HEK293T (cell line): ENCODE results near the gene MTCH2.
"Not testable (repeated sequence)": the region's sequence is repeated elsewhere in the genome, so short reads cannot be mapped to it uniquely, and the experiment has no call there.

Experiments used
- CTCF ChIA-PET: fragments of 350-600 bp; formaldehyde crosslinking; extraction: SDS; loops from one replicate; lab custom pipeline; 2021; ENCODE audit warnings: antibody characterized with exemption, inconsistent platforms; lab: Yijun Ruan, JAX
- POLR2A ChIA-PET: fragments of 350-600 bp; formaldehyde crosslinking; extraction: SDS; loops from one replicate; lab custom pipeline; 2020; ENCODE audit warnings: antibody characterized with exemption, inconsistent platforms; lab: Yijun Ruan, JAX
- DNase-seq: peaks from one replicate; pipeline ENCODE4 v3.0.0; 2012; ENCODE audit warnings: mixed read lengths; ENCODE audit errors: extremely low spot score
- ARNT ChIP-seq: fragments of 450-650 bp; IDR thresholded peaks from 2 replicates; pipeline ENCODE4 v1.6.1; 2017; ENCODE audit warnings: mild to moderate bottlenecking
- BHLHE40 ChIP-seq: fragments of 450-650 bp; IDR thresholded peaks from 2 replicates; pipeline ENCODE4 v1.6.1; 2016; ENCODE audit warnings: mild to moderate bottlenecking, moderate library complexity, borderline replicate concordance
- CTBP1 ChIP-seq: fragments of 450-650 bp; IDR thresholded peaks from 2 replicates; pipeline ENCODE4 v1.6.1; 2016; ENCODE audit warnings: borderline replicate concordance
- ELF4 ChIP-seq: fragments of 450-650 bp; IDR thresholded peaks from 2 replicates; pipeline ENCODE4 v1.6.1; 2017; ENCODE audit warnings: antibody characterized with exemption
- FOXA1 ChIP-seq: fragments of 450-650 bp; IDR thresholded peaks from 2 replicates; pipeline ENCODE4 v1.6.1; 2016; ENCODE audit warnings: mild to moderate bottlenecking
- FOXK2 ChIP-seq: fragments of 450-650 bp; IDR thresholded peaks from 2 replicates; pipeline ENCODE4 v1.6.1; 2016; ENCODE audit warnings: mild to moderate bottlenecking
- FOXM1 ChIP-seq: fragments of 450-650 bp; IDR thresholded peaks from 2 replicates; pipeline ENCODE4 v1.6.1; 2017; ENCODE audit warnings: mild to moderate bottlenecking, borderline replicate concordance
- HDGF ChIP-seq: fragments of 450-650 bp; IDR thresholded peaks from 2 replicates; pipeline ENCODE4 v1.6.1; 2017; ENCODE audit warnings: antibody characterized with exemption, borderline replicate concordance
- L3MBTL2 ChIP-seq: fragments of 450-650 bp; conservative IDR thresholded peaks from 2 replicates; pipeline ENCODE4 v1.6.1; 2016; ENCODE audit warnings: mild to moderate bottlenecking
- LEF1 ChIP-seq: fragments of 450-650 bp; IDR thresholded peaks from 2 replicates; pipeline ENCODE4 v1.6.1; 2017; ENCODE audit warnings: mild to moderate bottlenecking, borderline replicate concordance
- NFRKB ChIP-seq: fragments of 450-650 bp; IDR thresholded peaks from 2 replicates; pipeline ENCODE4 v1.6.1; 2016; ENCODE audit warnings: mild to moderate bottlenecking, moderate library complexity
- PKNOX1 ChIP-seq: fragments of 450-650 bp; IDR thresholded peaks from 2 replicates; pipeline ENCODE4 v1.6.1; 2016
- SP1 ChIP-seq: fragments of 450-650 bp; IDR thresholded peaks from 2 replicates; pipeline ENCODE4 v1.6.1; 2017
- SUZ12 ChIP-seq: fragments of 450-650 bp; IDR thresholded peaks from 2 replicates; pipeline ENCODE4 v1.6.1; 2016; ENCODE audit warnings: mild to moderate bottlenecking
- TARDBP ChIP-seq: fragments of 450-650 bp; IDR thresholded peaks from 2 replicates; pipeline ENCODE4 v1.6.1; 2016
- ZNF384 ChIP-seq: fragments of 450-650 bp; IDR thresholded peaks from 2 replicates; pipeline ENCODE4 v1.6.1; 2016

The MTCH2 gene

GRCh38 chr11:47645500-47645899, 3.1 kb upstream of the MTCH2 start:
- ChIA-PET CTCF (no interaction called here), POLR2A (no interaction called here)
- TF ChIP-seq LEF1, result no peak
- no peak for TF ChIP-seq SUZ12
- no peak for TF ChIP-seq ZNF384
- TF ChIP-seq BHLHE40, result no peak
- no peak for TF ChIP-seq L3MBTL2
- TF ChIP-seq FOXM1, result no peak
- no peak for TF ChIP-seq FOXK2
- no peak for TF ChIP-seq PKNOX1
- no peak for TF ChIP-seq ARNT
- no peak for TF ChIP-seq TARDBP
- no peak for TF ChIP-seq ELF4
- no peak for TF ChIP-seq HDGF
- no peak for TF ChIP-seq FOXA1
- DNase-seq, result no peak

- CTCF ChIA-PET, result no interaction called here
- no peak for DNase-seq
- POLR2A ChIA-PET, result no interaction called here
- TF ChIP-seq CTBP1 (no peak), ZNF384 (no peak), FOXA1 (no peak), FOXM1 (no peak), TARDBP (no peak), ELF4 (no peak), NFRKB (no peak)
These were observed 710 bp downstream of the MTCH2 start for GRCh38 chr11:47641600-47642098.

- POLR2A ChIA-PET, CTCF ChIA-PET, DNase-seq: not testable (repeated sequence)
These were observed 1.9 kb downstream of the MTCH2 start for GRCh38 chr11:47640506-47640905.

- CTCF ChIA-PET, POLR2A ChIA-PET, DNase-seq: not testable (repeated sequence)
These were observed 6.0 kb downstream of the MTCH2 start for GRCh38 chr11:47636331-47636730.

GRCh38 chr11:47631473-47631872, 10.9 kb downstream of the MTCH2 start:
- no peak for DNase-seq
- POLR2A ChIA-PET, result no interaction called here
- TF ChIP-seq TARDBP, result no peak
- TF ChIP-seq LEF1, result no peak
- no peak for TF ChIP-seq ARNT
- no peak for TF ChIP-seq SP1
- TF ChIP-seq ELF4, result no peak
- no peak for TF ChIP-seq FOXM1
- no peak for TF ChIP-seq SUZ12
- TF ChIP-seq HDGF, result no peak
- no peak for TF ChIP-seq PKNOX1
- no peak for TF ChIP-seq ZNF384
- TF ChIP-seq BHLHE40, result no peak
- TF ChIP-seq FOXK2, result no peak
- TF ChIP-seq NFRKB, result no peak
- TF ChIP-seq FOXA1, result no peak
- TF ChIP-seq CTBP1, result no peak
- TF ChIP-seq L3MBTL2, result no peak
- CTCF ChIA-PET, result no interaction called here

GRCh38 chr11:47628026-47628425, 14.3 kb downstream of the MTCH2 start:
- CTCF ChIA-PET, result no interaction called here
- POLR2A ChIA-PET, result no interaction called here
- no peak for DNase-seq
- TF ChIP-seq FOXM1 (no peak), NFRKB (no peak), ELF4 (no peak), ARNT (no peak), BHLHE40 (no peak)

- ChIA-PET CTCF (interaction anchor here (0.7 kb wide), 1 partner anchor 73 kb away, joined by 3 read pairs; no protein-coding TSS in a partner anchor), POLR2A (no interaction called here)
- no peak for TF ChIP-seq HDGF
- TF ChIP-seq FOXM1, result no peak
- TF ChIP-seq ELF4, result no peak
- TF ChIP-seq CTBP1, result no peak
- TF ChIP-seq NFRKB, result no peak
- TF ChIP-seq SP1, result no peak
- TF ChIP-seq BHLHE40, result no peak
- no peak for TF ChIP-seq SUZ12
- TF ChIP-seq ARNT, result no peak
- TF ChIP-seq LEF1, result no peak
- no peak for TF ChIP-seq FOXA1
- no peak for TF ChIP-seq TARDBP
- no peak for TF ChIP-seq ZNF384
- no peak for TF ChIP-seq FOXK2
- no peak for TF ChIP-seq PKNOX1
- no peak for TF ChIP-seq L3MBTL2
- DNase-seq, result no peak
These were observed 16.1 kb downstream of the MTCH2 start for GRCh38 chr11:47626234-47626633.
